RWPE2 (cell line): ENCODE measurements around the gene TK2.

Source experiments
- ATAC-seq: fragments of 200-7000 bp; cut with Tn5 transposase; 3 replicates; pipeline ENCODE4 v1.9.1; 2021; ENCODE audit warnings: low read depth
- DNase-seq: peaks from one replicate; pipeline ENCODE4 v3.0.0-alpha.2; 2020; ENCODE audit warnings: low spot score
- H3K27ac ChIP-seq: fragments of 450-650 bp; 2 replicates; pipeline ENCODE4 v1.5.1; 2017; ENCODE audit warnings: mild to moderate bottlenecking; ENCODE audit not compliant: poor library complexity, severe bottlenecking
- H3K27me3 ChIP-seq: fragments of 250-450 bp; sonication (Bioruptor Pico); 2 replicates; pipeline ENCODE4 v1.5.1; 2021; ENCODE audit warnings: mild to moderate bottlenecking, moderate library complexity; ENCODE audit not compliant: insufficient read depth, poor library complexity, severe bottlenecking
- H3K36me3 ChIP-seq: fragments of 250-450 bp; sonication (Bioruptor Pico); 2 replicates; pipeline ENCODE4 v1.5.1; 2020; ENCODE audit warnings: low read depth, mild to moderate bottlenecking, moderate library complexity
- H3K4me1 ChIP-seq: fragments of 250-450 bp; sonication (Bioruptor Pico); 2 replicates; pipeline ENCODE4 v1.5.1; 2021; ENCODE audit warnings: mild to moderate bottlenecking, moderate library complexity; ENCODE audit not compliant: insufficient read depth, poor library complexity, severe bottlenecking
- H3K4me3 ChIP-seq: fragments of 250-450 bp; sonication (Bioruptor Pico); 2 replicates; pipeline ENCODE4 v1.5.1; 2021; ENCODE audit warnings: mild to moderate bottlenecking, moderate library complexity; ENCODE audit not compliant: severe bottlenecking
- H3K9me3 ChIP-seq: fragments of 250-450 bp; sonication (Bioruptor Pico); 2 replicates; pipeline ENCODE4 v1.5.1; 2021; ENCODE audit warnings: mild to moderate bottlenecking, moderate library complexity; ENCODE audit not compliant: severe bottlenecking
- CTCF ChIP-seq: fragments of 450-650 bp; IDR thresholded peaks from one replicate; pipeline ENCODE4 v1.5.1; 2017; ENCODE audit warnings: mild to moderate bottlenecking, moderate library complexity; ENCODE audit not compliant: poor library complexity, severe bottlenecking

The TK2 gene

GRCh38 chr16:66476328-66477027 is 73.4 kb downstream of the TK2 start:
- Histone ChIP-seq H3K4me3 (no peak overlapping the region), H3K36me3 (no peaks in the 10 kb centered on the region), H3K27ac (no peak overlapping the region), H3K4me1 (peaks cover 20% of the 10 kb centered on the region), H3K9me3 (no peaks in the 10 kb centered on the region), H3K27me3 (no peaks in the 10 kb centered on the region)
- TF ChIP-seq CTCF, result no peak
- DNase-seq (no peak), ATAC-seq (no peak)

GRCh38 chr16:66475232-66475631 is 74.7 kb downstream of the TK2 start:
- Histone ChIP-seq H3K4me3 (no peak overlapping the region), H3K27ac (no peak overlapping the region), H3K9me3 (no peaks in the 10 kb centered on the region), H3K27me3 (no peaks in the 10 kb centered on the region), H3K36me3 (no peaks in the 10 kb centered on the region), H3K4me1 (peaks cover 25% of the 10 kb centered on the region)
- DNase-seq (no peak), ATAC-seq (no peak)
- TF ChIP-seq CTCF, result no peak

GRCh38 chr16:66474750-66475199 is 75.1 kb downstream of the TK2 start:
- H3K9me3 ChIP-seq, result no peaks in the 10 kb centered on the region
- no peak overlapping the region for H3K27ac ChIP-seq
- no peak for DNase-seq
- TF ChIP-seq CTCF, result no peak
- peaks cover 25% of the 10 kb centered on the region for H3K4me1 ChIP-seq
- H3K36me3 ChIP-seq, result no peaks in the 10 kb centered on the region
- ATAC-seq, result no peak
- no peaks in the 10 kb centered on the region for H3K27me3 ChIP-seq
- no peak overlapping the region for H3K4me3 ChIP-seq

GRCh38 chr16:66473654-66474519 is 76.0 kb downstream of the TK2 start:
- no peaks in the 10 kb centered on the region for H3K27me3 ChIP-seq
- DNase-seq, result no peak

More at GRCh38 chr16:66473654-66474519, 76.0 kb downstream of the TK2 start:
- peak; percentile 43 for ATAC-seq
- H3K4me3 ChIP-seq, result no peak overlapping the region
- no peaks in the 10 kb centered on the region for H3K36me3 ChIP-seq
- TF ChIP-seq CTCF, result no peak
- H3K9me3 ChIP-seq, result no peaks in the 10 kb centered on the region
- peaks cover 17% of the 10 kb centered on the region for H3K4me1 ChIP-seq
- no peak overlapping the region for H3K27ac ChIP-seq
